ENCODE data around the gene ITGA7.

ITGA7 gene

GRCh38 chr12:55734595-55734994 lies 26.9 kb upstream of the ITGA7 start:
- DNase-seq, result no peak

- no peak for DNase-seq
Observed at GRCh38 chr12:55733858-55734257, 26.2 kb upstream of the ITGA7 start.

DNA sequence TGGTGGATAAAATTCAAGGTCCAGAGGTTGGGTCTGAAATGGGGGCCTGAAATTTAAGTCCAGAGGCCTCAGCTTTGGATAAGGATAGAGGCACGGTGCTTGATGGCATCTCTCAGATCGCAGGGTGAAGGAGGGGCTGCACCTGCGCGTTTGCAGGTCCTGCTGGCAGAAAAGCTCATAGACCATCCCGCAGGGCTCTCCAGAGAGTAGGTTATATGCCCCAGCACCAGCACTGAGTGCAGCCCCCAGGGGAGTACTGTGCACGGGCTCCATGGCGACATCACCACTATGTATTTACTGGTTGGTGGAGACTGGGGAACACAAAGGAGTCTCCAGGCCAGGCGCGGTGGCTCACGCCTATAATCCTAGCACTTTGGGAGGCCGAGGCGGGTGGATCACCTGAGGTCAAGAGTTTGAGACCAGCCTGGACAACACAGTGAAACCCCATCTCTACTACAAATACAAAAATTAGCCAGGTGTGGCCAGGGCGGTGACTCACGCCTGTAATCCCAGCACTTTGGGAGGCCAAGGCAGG lies 25.4 kb upstream of the ITGA7 start:
- DNase-seq, result no peak

- DNase-seq, result no peak
Observed at GRCh38 chr12:55732288-55732687, 24.6 kb upstream of the ITGA7 start.

- no peak for DNase-seq
Observed at GRCh38 chr12:55729819-55730818, 22.4 kb upstream of the ITGA7 start.

DNA sequence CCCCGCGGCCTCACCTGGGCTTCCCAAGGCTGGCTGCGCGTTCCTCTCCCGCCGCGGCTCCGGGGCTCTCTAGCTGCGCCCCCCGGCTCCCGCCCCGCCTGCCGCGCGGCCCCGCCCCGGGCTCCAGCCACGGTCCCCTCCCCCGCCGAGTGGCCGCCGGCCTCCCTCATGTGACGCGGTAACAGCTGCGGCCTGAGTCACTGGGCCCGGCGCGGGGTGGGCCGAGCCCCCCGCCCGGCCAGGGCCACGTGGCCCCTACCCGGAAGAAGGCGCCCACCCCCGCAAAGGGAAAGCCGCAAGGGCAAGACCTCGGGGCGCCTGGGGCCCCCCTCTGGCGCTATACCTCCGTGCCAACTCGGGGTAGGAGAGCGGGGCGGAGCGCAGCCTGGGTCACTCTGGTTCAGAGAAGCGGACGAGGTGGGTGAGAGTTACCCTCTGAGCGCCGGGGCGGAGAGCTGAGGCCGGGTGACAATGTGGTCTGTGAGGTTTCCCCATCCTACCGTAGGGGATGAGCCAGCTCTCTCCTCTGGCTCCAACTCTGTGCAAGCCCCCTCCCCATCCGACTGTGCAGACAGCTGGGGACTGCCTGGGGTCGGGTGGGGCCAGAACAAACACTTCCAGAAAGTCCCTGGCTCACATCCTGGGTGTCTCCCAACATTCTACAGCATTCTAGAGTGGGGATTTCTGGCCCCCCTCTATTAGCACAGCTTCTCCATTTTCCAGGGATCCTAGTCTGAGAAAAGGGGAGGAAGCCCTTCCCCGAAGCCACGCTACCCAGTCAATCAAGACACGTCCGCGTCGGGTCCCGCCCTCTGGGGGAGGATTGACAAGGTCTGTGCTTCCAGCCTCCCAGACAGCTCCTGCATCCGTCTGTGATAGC lies 21.5 kb upstream of the ITGA7 start, which contains the start of gene CD63:
TSS of gene CD63 (minus strand) at position 71 of the 880 bp plus-strand sequence. CDS start 668 bp downstream, outside the sequence.
- no peak for DNase-seq

DNA sequence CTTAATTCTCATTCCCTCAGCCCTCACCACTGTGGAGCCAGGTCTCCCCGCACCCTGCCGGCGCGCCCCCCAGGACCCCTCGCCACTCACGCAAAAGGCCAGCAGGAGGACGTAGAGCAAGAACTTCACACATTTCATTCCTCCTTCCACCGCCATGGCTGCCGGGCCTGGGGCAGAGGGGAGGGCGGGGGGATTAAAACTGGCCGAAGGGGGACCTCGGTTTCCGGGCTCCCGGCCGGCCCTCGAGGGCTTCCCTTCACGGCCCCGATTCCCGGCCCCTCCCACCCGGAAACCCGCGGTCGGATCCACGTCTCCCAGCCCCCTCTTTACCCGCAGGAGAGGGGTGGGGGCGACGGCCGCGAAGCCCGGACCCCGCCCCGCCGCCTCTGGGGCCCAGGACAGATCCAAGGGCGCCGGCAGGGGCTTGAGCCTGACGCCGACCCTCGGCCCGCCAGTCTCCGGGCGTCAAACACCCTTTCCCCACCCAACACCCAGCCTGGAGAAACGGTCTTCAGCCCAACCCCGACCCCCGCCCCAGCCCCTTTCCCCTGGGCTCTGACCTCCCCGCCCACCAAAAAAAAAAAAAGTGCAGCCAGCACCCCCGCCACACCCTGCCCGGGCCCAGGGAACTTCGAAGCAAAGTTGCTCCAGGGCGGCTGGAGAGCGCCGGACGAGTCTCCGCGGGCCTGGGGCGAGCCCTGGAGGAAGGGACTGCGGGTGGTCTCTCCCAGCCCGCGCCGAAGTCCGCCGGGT lies 20.7 kb upstream of the ITGA7 start:
- DNase-seq, result no peak

DNA sequence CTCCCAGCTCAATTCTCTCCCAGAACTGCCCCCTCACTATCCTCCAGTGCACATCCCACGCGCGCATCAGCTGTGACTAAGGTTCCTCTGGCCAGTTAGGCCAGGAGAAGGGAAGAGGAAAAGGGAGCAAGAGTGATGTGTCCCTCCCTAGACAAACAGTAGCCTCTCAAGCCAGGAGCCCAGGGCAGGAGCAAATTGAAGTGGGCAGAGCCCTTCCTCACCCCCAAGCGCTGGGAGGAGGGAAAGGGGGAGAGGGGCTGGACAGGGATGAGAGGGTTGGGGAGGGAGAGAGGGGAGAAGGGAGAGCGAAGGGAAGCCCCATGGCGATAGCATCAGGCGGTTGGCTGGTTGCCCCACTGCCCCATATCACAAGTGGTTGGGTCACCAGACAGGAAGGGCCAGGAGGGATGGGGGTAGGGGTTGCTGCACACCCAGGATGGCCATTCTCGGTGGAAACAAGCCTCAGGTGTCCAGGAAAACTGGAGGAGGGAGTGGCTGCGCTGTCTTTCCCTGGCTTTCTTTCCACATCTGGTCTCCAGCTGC lies 20.0 kb upstream of the ITGA7 start:
- no peak for DNase-seq

DNA sequence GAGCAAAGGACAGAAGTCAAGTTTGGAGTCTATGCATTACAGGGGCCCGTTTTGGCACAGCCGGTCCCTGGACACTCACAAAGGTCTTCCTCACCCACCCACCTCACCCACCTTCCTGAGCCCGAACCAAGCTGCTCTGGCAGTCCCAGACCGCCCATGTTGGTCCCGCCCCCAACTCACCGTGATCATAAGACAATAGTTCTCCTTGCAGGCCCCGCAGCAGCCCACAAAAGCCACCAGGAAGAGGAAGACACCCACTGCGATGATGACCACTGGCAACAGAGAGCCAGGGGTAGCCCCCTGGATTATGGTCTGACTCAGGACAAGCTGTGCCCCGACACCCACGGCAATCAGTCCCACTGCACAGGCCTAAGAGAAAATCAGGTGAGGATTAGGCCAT lies 19.3 kb upstream of the ITGA7 start:
- no peak for DNase-seq

DNA sequence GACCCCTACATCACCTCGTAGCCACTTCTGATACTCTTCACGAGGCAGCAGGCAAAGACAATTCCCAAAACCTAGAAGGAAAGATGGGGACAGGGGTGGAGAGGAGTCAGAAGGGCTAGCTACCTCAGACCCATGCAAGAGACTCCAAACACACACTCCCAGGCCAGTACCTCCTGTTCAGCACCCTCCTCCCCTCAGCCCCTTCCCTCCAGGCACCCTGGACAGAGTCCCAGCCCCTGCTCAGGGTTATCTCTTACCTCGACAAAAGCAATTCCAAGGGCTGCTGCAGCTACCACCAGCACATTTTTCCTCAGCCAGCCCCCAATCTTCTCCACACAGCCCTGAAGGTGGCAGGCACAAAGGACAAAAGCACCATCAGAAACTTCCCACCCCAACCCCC lies 17.9 kb upstream of the ITGA7 start:
- DNase-seq, result no peak

DNA sequence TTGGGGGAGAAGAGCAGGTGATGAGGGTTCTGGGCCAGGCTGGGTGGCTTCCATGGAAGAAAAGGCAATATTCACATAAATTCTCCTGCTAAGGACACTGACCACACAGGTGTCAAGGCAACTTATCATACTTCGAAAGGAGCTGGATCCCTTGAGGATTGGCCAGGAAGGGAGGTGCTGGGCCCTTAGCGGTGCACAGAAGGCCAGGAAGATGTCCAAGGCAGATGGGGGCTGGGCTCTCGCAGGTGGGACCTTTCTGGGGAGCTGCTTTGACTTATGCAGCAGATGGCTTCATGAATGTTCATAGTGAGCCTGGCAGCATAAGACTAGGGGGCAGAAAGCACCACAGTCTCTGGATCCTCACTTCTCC lies 17.2 kb upstream of the ITGA7 start:
- DNase-seq, result no peak

- DNase-seq, result no peak
Observed at GRCh38 chr12:55724226-55724939, 16.7 kb upstream of the ITGA7 start.

DNA sequence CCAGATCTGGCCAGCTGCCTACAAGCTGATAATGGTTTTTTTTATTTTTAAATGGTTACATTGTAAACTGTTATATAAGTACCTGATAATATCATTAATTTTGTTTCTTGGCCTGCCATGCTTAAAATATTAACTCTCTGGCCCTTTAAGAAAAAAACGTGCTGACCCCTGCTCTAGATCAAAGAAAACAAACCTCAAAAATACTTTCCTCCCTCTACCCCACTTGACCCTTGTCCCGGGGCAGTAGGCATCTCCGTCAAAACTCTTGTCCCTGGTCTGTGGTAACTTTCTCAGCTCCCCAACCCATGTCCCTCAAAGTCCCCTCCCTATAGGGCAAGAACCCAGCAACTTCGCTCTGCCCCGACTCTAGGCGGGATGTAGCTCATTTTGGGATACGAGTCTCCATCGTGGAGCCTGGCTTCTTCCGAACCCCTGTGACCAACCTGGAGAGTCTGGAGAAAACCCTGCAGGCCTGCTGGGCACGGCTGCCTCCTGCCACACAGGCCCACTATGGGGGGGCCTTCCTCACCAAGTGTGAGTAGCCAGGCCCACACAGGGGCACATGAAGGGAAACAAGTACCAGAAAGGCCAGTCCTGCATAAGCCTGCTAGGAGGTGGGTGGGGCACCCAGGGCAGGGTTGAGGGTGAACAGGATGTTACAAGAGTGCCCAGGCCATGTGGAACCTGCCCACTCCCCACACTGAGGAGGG lies 16.0 kb upstream of the ITGA7 start:
- DNase-seq, result no peak

GRCh38 chr12:55722948-55723347 lies 15.2 kb upstream of the ITGA7 start:
- DNase-seq, result no peak

DNA sequence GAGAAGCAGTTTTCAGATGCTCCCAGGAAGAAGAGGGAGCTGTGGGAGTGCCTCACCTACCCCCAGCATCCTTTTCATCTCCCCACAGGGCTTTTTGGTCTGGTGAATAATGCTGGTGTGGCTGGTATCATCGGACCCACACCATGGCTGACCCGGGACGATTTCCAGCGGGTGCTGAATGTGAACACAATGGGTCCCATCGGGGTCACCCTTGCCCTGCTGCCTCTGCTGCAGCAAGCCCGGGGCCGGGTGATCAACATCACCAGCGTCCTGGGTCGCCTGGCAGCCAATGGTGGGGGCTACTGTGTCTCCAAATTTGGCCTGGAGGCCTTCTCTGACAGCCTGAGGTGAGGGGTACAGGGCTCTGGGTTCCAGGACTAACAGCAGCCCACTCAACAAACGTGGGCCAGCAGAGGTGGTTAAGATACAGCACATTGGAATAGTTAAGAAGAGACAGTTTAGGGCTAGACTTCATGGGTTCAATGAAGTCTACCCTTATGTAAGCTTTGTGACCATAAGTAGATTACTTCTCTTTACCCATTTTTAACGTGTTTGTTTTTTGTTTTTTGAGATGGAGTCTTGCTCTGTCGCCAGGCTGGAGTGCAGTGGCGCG lies 14.0 kb upstream of the ITGA7 start:
- no peak for DNase-seq

DNA sequence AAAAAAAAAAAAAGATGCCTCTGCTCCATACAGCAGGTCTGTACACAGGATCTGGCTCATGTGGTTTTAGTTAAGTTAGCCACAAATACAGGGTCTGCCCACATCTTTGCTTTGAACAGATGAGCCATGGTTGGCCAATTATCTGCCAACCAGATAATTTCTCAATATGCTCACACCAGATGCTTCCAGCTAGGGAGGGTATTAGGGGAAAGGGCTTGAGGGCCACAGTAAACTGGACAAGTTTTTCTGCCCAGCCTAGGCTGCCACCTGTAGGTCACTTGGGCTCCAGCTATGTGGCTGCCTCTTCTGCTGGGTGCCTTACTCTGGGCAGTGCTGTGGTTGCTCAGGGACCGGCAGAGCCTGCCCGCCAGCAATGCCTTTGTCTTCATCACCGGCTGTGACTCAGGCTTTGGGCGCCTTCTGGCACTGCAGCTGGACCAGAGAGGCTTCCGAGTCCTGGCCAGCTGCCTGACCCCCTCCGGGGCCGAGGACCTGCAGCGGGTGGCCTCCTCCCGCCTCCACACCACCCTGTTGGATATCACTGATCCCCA lies 13.3 kb upstream of the ITGA7 start:
- no peak for DNase-seq

GRCh38 chr12:55720071-55720564 lies 12.4 kb upstream of the ITGA7 start, which contains the start of gene RDH5:
Gene RDH5, plus strand, starts transcription at chr12:55720393. Its CDS starts 792 bp downstream, at chr12:55721185.
- DNase-seq, result no peak

- no peak for DNase-seq
Observed at GRCh38 chr12:55719371-55719770, 11.7 kb upstream of the ITGA7 start.

DNA sequence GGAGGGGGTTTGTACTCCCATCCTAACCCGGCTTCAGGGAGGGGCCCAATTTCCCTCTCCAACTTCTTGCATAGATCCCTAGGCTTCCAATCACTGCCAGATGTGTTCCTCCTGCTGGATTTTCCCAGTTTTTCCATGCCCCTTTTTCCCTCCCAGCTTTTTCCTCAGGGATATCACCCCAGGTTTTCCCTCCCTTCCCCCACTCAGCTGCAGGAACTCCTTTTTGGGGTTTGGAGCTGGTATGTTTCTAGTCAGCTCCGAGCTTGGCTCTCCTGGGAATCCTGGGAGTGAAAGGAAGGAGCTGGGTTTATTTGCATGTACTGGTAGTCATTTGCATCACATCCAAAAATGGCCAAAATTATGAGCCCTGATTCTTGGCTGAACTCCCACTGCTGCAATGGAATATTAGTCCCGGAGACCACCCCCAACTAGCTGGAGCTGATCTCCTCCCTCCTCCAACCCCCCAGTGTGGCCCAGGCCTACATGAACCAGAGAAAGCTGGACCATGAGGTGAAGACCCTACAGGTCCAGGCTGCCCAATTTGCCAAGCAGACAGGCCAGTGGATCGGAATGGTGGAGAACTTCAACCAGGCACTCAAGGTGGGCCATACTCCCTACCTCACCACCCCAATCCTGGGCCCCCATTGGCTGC lies 11.0 kb upstream of the ITGA7 start:
- no peak for DNase-seq
